ENCODE data around the gene TPK1. TPM values are rescaled to one million over a fixed set of nuclear protein-coding genes. Genes with fewer than 3 reads are reported as not detected.

TPK1 gene
- total and polyA plus RNA-seq, 8 donors, result 1.8 to 13.0 (median 4.3) TPM

DNA sequence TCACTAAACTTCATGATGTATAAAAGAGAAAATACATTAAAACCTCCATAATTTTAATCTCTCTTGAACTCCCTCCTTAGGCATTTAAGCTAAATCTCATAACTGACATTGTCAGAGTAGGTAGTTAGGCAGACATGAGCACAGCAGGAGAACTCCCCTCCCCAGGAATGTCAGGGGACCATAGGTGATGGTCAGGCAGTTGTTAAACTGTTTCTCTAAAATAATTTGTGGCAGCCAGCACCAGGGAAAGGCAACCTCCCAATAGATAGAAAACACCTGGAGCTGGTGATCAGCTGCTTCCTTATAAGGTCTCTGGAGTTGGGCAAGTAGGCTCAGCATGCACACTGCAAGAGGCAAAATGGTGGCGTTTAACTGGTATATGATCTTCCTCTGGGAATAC lies 73.0 kb downstream of the TPK1 start:
- 83 to 100% (median 89%) methylated on average over 1 of the region's 1 CpG for WGBS, 5 donors
- Histone ChIP-seq H3K4me3 (no peak overlapping the region), H3K27ac (no peak overlapping the region), H3K36me3 (no peaks in the 10 kb centered on the region), H3K4me1 (no peaks in the 10 kb centered on the region), H3K9me3 (no peaks in the 10 kb centered on the region), H3K27me3 (no peaks in the 10 kb centered on the region)
- no peak for DNase-seq
- TF ChIP-seq POLR2A (IDR thresholded peaks at IDR 0.05) (no peak), EP300 (IDR thresholded peaks at IDR 0.05) (no peak), POLR2AphosphoS5 (IDR thresholded peaks at IDR 0.05) (no peak), CTCF (IDR thresholded peaks at IDR 0.05) (no peak)
- intact Hi-C loops (cut with DNase I; ENCODE audit: low total_unique reads), result no loop called here

- TF ChIP-seq CTCF (IDR thresholded peaks at IDR 0.05) (no peak), EP300 (IDR thresholded peaks at IDR 0.05) (no peak), POLR2A (IDR thresholded peaks at IDR 0.05) (no peak), POLR2AphosphoS5 (IDR thresholded peaks at IDR 0.05) (no peak)
- H3K9me3 ChIP-seq, result no peaks in the 10 kb centered on the region
- 78 to 84% (median 82%) methylated on average over 5 of the region's 5 CpGs for WGBS, 5 donors
- no peaks in the 10 kb centered on the region for H3K36me3 ChIP-seq
- H3K27me3 ChIP-seq, result no peaks in the 10 kb centered on the region
- DNase-seq, result no peak
- H3K27ac ChIP-seq, result no peak overlapping the region
- H3K4me3 ChIP-seq, result no peak overlapping the region
- intact Hi-C loops (cut with DNase I; ENCODE audit: low total_unique reads), result no loop called here
- H3K4me1 ChIP-seq, result no peaks in the 10 kb centered on the region
Measured at GRCh38 chr7:144761493-144761892, 74.4 kb downstream of the TPK1 start.

- TF ChIP-seq POLR2A (IDR thresholded peaks at IDR 0.05), result no peak
- TF ChIP-seq EP300 (IDR thresholded peaks at IDR 0.05), result no peak
- TF ChIP-seq POLR2AphosphoS5 (IDR thresholded peaks at IDR 0.05), result no peak
- no peak for TF ChIP-seq CTCF (IDR thresholded peaks at IDR 0.05)
- intact Hi-C loops (cut with DNase I; ENCODE audit: low total_unique reads), result no loop called here
Measured at GRCh38 chr7:144759653-144760052, 76.2 kb downstream of the TPK1 start.

DNA sequence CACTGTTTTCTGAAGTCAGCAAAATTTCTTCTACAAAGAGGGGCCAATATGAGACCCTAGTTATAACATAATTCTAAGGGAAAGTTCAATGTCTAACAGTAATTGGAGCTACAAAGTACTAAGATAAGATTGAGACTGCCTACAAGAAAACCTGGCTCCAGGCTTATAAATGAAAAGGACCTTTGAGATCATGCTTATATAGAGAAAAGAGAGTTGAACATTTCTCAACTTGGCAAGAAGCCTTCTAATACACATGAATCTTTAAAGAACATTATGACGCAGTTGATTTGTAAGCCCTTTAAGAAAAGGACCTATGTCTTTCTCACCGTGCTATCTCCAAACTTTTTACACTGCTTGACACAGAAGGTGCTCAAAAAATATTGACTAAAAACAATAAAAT lies 87.9 kb downstream of the TPK1 start:
- no peak overlapping the region for H3K4me3 ChIP-seq
- H3K27me3 ChIP-seq, result no peaks in the 10 kb centered on the region
- TF ChIP-seq POLR2AphosphoS5 (IDR thresholded peaks at IDR 0.05) (no peak), CTCF (IDR thresholded peaks at IDR 0.05) (no peak), EP300 (IDR thresholded peaks at IDR 0.05) (no peak), POLR2A (IDR thresholded peaks at IDR 0.05) (no peak)
- no peaks in the 10 kb centered on the region for H3K36me3 ChIP-seq
- DNase-seq, result peak in 1 of 2 donors; percentile 5
- intact Hi-C loops (cut with DNase I; ENCODE audit: low total_unique reads), result no loop called here
- H3K9me3 ChIP-seq, result peaks cover 0 to 8% (median 4%) of the 10 kb centered on the region in 4 donors
- H3K4me1 ChIP-seq, result no peaks in the 10 kb centered on the region
- WGBS, 5 donors, result 55 to 65% (median 61%) methylated on average over 2 of the region's 2 CpGs
- H3K27ac ChIP-seq, result no peak overlapping the region

More at GRCh38 chr7:144759653-144760052, 76.2 kb downstream of the TPK1 start:
- no peaks in the 10 kb centered on the region for H3K9me3 ChIP-seq
- no peaks in the 10 kb centered on the region for H3K27me3 ChIP-seq
- H3K27ac ChIP-seq, result no peak overlapping the region
- 42 to 94% (median 91%) methylated on average over 4 of the region's 4 CpGs for WGBS, 5 donors
- H3K4me3 ChIP-seq, result no peak overlapping the region
- no peaks in the 10 kb centered on the region for H3K4me1 ChIP-seq
- DNase-seq, result no peak
- no peaks in the 10 kb centered on the region for H3K36me3 ChIP-seq
